GM23338 (cell line): Measurements from ENCODE around the gene CABCOCO1.

Source experiments
- EZH2 ChIP-seq: fragments of 200-600 bp; sonication (generic); IDR thresholded peaks from one replicate; pipeline ENCODE4 v1.8.0; 2017; ENCODE audit warnings: antibody characterized with exemption, mild to moderate bottlenecking, low read depth; ENCODE audit not compliant: unreplicated experiment
- POLR2AphosphoS5 ChIP-seq: IDR thresholded peaks from 2 replicates; pipeline ENCODE4 v1.6.1; 2016; ENCODE audit warnings: antibody characterized with exemption, low read depth
- TF ChIP-seq, protein P1 (sequence below), 2 experiments: fragments of 200-600 bp in 1 of 2; sonication (generic) in 1 of 2; conservative IDR thresholded peaks; 2 replicates each; pipeline versions ENCODE4 v1.5.1 to v1.6.1; 2016 to 2017; ENCODE audit warnings: antibody characterized with exemption in 2 of 2, low read depth in 2 of 2, mild to moderate bottlenecking in 2 of 2, moderate library complexity in 1 of 2
- TF ChIP-seq, protein P2 (sequence below): IDR thresholded peaks from one replicate; pipeline ENCODE4 v1.6.1; 2018; ENCODE audit warnings: antibody characterized with exemption; ENCODE audit not compliant: unreplicated experiment

DNA sequence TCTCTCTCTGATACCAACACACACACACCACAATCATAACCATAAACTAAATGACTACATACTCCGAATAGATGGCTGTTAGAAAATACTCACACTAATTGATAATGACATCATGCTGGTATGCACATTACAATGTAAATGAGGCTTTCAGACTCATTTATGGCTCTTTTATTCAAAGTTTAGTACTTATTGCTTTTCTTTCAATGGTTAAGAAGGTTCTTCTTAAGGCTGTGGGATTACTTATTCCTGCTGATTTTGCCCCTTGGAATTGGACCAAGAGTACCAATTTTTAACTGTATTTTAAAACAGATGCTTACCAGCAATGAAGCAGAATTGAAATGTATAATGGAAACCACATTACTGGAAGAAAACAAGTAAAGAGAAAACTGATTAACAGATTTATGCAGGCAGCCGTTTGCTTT, 20.6 kb upstream of the CABCOCO1 start:
- TF ChIP-seq, protein P1, sequence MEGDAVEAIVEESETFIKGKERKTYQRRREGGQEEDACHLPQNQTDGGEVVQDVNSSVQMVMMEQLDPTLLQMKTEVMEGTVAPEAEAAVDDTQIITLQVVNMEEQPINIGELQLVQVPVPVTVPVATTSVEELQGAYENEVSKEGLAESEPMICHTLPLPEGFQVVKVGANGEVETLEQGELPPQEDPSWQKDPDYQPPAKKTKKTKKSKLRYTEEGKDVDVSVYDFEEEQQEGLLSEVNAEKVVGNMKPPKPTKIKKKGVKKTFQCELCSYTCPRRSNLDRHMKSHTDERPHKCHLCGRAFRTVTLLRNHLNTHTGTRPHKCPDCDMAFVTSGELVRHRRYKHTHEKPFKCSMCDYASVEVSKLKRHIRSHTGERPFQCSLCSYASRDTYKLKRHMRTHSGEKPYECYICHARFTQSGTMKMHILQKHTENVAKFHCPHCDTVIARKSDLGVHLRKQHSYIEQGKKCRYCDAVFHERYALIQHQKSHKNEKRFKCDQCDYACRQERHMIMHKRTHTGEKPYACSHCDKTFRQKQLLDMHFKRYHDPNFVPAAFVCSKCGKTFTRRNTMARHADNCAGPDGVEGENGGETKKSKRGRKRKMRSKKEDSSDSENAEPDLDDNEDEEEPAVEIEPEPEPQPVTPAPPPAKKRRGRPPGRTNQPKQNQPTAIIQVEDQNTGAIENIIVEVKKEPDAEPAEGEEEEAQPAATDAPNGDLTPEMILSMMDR (conservative IDR thresholded peaks at IDR 0.05; ENCODE audit: low read depth in 2 of 2) = no peak
- TF ChIP-seq POLR2AphosphoS5 (no peak), EZH2 (no peak)
- TF ChIP-seq, protein P2, sequence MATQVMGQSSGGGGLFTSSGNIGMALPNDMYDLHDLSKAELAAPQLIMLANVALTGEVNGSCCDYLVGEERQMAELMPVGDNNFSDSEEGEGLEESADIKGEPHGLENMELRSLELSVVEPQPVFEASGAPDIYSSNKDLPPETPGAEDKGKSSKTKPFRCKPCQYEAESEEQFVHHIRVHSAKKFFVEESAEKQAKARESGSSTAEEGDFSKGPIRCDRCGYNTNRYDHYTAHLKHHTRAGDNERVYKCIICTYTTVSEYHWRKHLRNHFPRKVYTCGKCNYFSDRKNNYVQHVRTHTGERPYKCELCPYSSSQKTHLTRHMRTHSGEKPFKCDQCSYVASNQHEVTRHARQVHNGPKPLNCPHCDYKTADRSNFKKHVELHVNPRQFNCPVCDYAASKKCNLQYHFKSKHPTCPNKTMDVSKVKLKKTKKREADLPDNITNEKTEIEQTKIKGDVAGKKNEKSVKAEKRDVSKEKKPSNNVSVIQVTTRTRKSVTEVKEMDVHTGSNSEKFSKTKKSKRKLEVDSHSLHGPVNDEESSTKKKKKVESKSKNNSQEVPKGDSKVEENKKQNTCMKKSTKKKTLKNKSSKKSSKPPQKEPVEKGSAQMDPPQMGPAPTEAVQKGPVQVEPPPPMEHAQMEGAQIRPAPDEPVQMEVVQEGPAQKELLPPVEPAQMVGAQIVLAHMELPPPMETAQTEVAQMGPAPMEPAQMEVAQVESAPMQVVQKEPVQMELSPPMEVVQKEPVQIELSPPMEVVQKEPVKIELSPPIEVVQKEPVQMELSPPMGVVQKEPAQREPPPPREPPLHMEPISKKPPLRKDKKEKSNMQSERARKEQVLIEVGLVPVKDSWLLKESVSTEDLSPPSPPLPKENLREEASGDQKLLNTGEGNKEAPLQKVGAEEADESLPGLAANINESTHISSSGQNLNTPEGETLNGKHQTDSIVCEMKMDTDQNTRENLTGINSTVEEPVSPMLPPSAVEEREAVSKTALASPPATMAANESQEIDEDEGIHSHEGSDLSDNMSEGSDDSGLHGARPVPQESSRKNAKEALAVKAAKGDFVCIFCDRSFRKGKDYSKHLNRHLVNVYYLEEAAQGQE = no peak
